Breast epithelium (tissue), 4 donors: Measurements from ENCODE around the gene USHBP1. TPM values are rescaled to one million over a fixed set of nuclear protein-coding genes. Genes with fewer than 3 reads are reported as not detected.

Experiments
- DNase-seq, 2 donors: peaks; one replicate each; pipeline ENCODE4 v3.0.0-alpha.2; 2019; ENCODE audit warnings: low spot score in 2 of 2
- H3K27ac ChIP-seq, 2 donors: fragments of 200-600 bp; sonication (generic) in 1 of 2; one replicate each; pipeline ENCODE4 v1.5.1; 2016 to 2019; ENCODE audit warnings: mild to moderate bottlenecking in 1 of 2
- H3K27me3 ChIP-seq, 2 donors: fragments of 200-600 bp; sonication (generic) in 1 of 2; one replicate each; pipeline versions ENCODE4 v1.5.1 to v1.6.0; 2017 to 2019; ENCODE audit warnings: control low read depth in 1 of 2, mild to moderate bottlenecking in 1 of 2
- H3K36me3 ChIP-seq: fragments of 200-600 bp; one replicate; pipeline ENCODE4 v1.5.1; 2019
- H3K4me1 ChIP-seq, 2 donors: fragments of 200-600 bp; sonication (generic); one replicate each; pipeline ENCODE4 v1.5.1; 2016 to 2019; ENCODE audit warnings: control low read depth in 1 of 2
- H3K4me3 ChIP-seq, 3 donors: fragments of 200-600 bp; sonication (generic); 1 replicate in 2 of 3; 2 replicates in 1 of 3; pipeline ENCODE4 v1.5.1; 2016 to 2019; ENCODE audit warnings: mild to moderate bottlenecking in 3 of 3, moderate library complexity in 2 of 3
- H3K9me3 ChIP-seq, 2 donors: fragments of 200-600 bp; sonication (generic) in 1 of 2; one replicate each; pipeline ENCODE4 v1.5.1; 2016 to 2019; ENCODE audit warnings: control low read depth in 1 of 2
- POLR2A ChIP-seq: fragments of 450-650 bp; IDR thresholded peaks from one replicate; pipeline ENCODE4 v1.6.1; 2016; ENCODE audit warnings: antibody characterized with exemption, mild to moderate bottlenecking, moderate library complexity
- POLR2AphosphoS5 ChIP-seq, 3 donors: sonication (generic); formaldehyde crosslinking; IDR thresholded peaks; one replicate each; pipeline ENCODE4 v1.6.1; 2017; ENCODE audit warnings: antibody characterized with exemption in 3 of 3
- intact Hi-C: fragments of 100-400 bp; cut with DNase I; formaldehyde crosslinking; loops from one replicate; pipeline ENCODE4 v1.15.1; 2023; ENCODE audit warnings: low total_unique reads
- total RNA-seq, 3 donors: library from RNA; depleted of rRNA; stranded (reverse); fragments of >200 nt; gene quantifications; one replicate each; pipeline ENCODE4 v1.1.0, GENCODE V29; 2016
- TF ChIP-seq, protein P1 (sequence below), 3 donors: fragments of 450-650 bp; IDR thresholded peaks; one replicate each; pipeline ENCODE4 v1.5.1; 2016 to 2017; ENCODE audit warnings: antibody characterized with exemption in 3 of 3, mild to moderate bottlenecking in 3 of 3, moderate library complexity in 3 of 3

Gene USHBP1
- total RNA-seq, 3 donors from 2014 or later = 5.8 to 8.8 (median 7.0) TPM

DNA sequence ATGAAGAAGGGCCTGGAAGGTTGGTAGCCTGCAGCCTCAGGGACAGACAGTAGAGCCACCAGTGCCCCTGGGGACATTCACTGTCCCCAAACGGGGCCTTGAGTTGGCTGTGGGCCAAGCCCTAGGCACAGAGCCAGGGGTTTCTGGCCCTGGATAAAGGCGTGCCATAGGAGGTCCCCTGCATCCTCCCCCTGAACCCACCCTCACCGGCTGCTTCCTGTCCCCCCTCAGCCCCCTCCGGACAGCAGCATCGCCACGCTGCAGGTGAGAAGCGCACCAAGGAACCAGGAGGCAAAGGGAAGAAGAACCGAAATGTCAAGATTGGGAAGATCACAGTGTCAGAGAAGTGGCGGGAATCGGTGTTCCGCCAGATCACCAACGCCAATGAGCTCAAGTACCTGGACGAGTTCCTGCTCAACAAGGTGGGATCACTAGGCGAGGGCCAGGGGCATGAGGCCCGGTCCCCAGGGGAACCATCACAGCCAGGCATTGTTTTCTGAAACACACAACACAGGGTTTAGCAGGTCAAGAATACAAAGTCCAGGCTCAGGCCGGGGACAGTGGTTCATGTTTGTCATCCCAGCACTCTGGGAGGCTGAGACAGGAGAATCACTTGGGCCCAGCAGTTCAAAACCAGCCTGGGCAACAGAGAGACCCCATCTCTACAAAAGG is 64.0 kb downstream of the USHBP1 start:
- Histone ChIP-seq H3K4me1 (no peaks in the 10 kb centered on the region), H3K36me3 (peaks cover 2% of the 10 kb centered on the region), H3K9me3 (no peaks in the 10 kb centered on the region), H3K27ac (no peak overlapping the region), H3K4me3 (no peak overlapping the region), H3K27me3 (no peaks in the 10 kb centered on the region)
- intact Hi-C loops = no loop called here
- DNase-seq = no peak
- TF ChIP-seq, protein P1, sequence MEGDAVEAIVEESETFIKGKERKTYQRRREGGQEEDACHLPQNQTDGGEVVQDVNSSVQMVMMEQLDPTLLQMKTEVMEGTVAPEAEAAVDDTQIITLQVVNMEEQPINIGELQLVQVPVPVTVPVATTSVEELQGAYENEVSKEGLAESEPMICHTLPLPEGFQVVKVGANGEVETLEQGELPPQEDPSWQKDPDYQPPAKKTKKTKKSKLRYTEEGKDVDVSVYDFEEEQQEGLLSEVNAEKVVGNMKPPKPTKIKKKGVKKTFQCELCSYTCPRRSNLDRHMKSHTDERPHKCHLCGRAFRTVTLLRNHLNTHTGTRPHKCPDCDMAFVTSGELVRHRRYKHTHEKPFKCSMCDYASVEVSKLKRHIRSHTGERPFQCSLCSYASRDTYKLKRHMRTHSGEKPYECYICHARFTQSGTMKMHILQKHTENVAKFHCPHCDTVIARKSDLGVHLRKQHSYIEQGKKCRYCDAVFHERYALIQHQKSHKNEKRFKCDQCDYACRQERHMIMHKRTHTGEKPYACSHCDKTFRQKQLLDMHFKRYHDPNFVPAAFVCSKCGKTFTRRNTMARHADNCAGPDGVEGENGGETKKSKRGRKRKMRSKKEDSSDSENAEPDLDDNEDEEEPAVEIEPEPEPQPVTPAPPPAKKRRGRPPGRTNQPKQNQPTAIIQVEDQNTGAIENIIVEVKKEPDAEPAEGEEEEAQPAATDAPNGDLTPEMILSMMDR (IDR thresholded peaks at IDR 0.05) = no peak
- TF ChIP-seq POLR2AphosphoS5 (IDR thresholded peaks at IDR 0.05) = no peak
- no peak for TF ChIP-seq POLR2A

Other genes with a start within 250 kb of the USHBP1 start
- 10 to 100 TPM in 2 of 3 donors, 1 to 10 TPM in 1; 9.5 to 24.0 (median 20.2) TPM for gene CPAMD8, start 237.9 kb downstream of the USHBP1 start, total RNA-seq
- gene HAUS8, start 189.3 kb downstream of the USHBP1 start, total RNA-seq = 1 to 10 TPM; 5.6 to 6.7 (median 5.8) TPM
- gene MYO9B, start 189.0 kb downstream of the USHBP1 start, total RNA-seq = 10 to 100 TPM; 76.0 to 79.5 (median 77.4) TPM
- gene USE1, start 49.4 kb downstream of the USHBP1 start, total RNA-seq = 10 to 100 TPM; 15.5 to 29.0 (median 27.5) TPM
- gene OCEL1, start 38.5 kb downstream of the USHBP1 start, total RNA-seq = 10 to 100 TPM in 1 of 3 donors, 1 to 10 TPM in 2; 8.8 to 13.8 (median 9.4) TPM
- 10 to 100 TPM; 23.2 to 52.4 (median 34.7) TPM for gene NR2F6, start 18.8 kb downstream of the USHBP1 start, total RNA-seq
- 10 to 100 TPM; 48.5 to 65.6 (median 54.1) TPM for gene BABAM1, start 2.7 kb upstream of the USHBP1 start, total RNA-seq
- gene ANKLE1, start 17.2 kb upstream of the USHBP1 start, total RNA-seq = 1 to 10 TPM in 2 of 3 donors, under 1 TPM in 1; 0.96 to 1.6 (median 1.0) TPM
- gene ABHD8, start 38.7 kb upstream of the USHBP1 start, total RNA-seq = 10 to 100 TPM in 2 of 3 donors, 1 to 10 TPM in 1; 6.7 to 14.4 (median 11.0) TPM
- 100 to 1,000 TPM in 1 of 3 donors, 10 to 100 TPM in 2; 88.5 to 139 (median 98.0) TPM for gene MRPL34, start 41.1 kb upstream of the USHBP1 start, total RNA-seq
- gene DDA1, start 44.8 kb upstream of the USHBP1 start, total RNA-seq = 10 to 100 TPM in 2 of 3 donors, 1 to 10 TPM in 1; 9.2 to 18.7 (median 11.1) TPM
- 1 to 10 TPM; 5.1 to 7.2 (median 5.9) TPM for gene ANO8, start 70.1 kb upstream of the USHBP1 start, total RNA-seq
- gene GTPBP3, start 72.8 kb upstream of the USHBP1 start, total RNA-seq = 10 to 100 TPM; 15.5 to 22.6 (median 17.7) TPM
- gene PLVAP, start 112.6 kb upstream of the USHBP1 start, total RNA-seq = 10 to 100 TPM; 19.9 to 68.8 (median 51.2) TPM
- under 1 TPM in 2 of 3 donors, not detected in 1; 0.64 to 0.66 TPM for gene CCDC194, start 129.5 kb upstream of the USHBP1 start, total RNA-seq
- gene BST2, start 140.9 kb upstream of the USHBP1 start, total RNA-seq = 100 to 1,000 TPM in 2 of 3 donors, 10 to 100 TPM in 1; 90.1 to 131 (median 127) TPM
- gene MVB12A, start 155.3 kb upstream of the USHBP1 start, total RNA-seq = 10 to 100 TPM; 51.5 to 76.4 (median 74.1) TPM
- gene TMEM221, start 183.9 kb upstream of the USHBP1 start, total RNA-seq = under 1 TPM; 0.33 to 0.73 (median 0.64) TPM
- under 1 TPM in 1 of 3 donors, not detected in 2; 0.64 TPM for gene NXNL1, start 196.2 kb upstream of the USHBP1 start, total RNA-seq
- gene SLC27A1, start 205.8 kb upstream of the USHBP1 start, total RNA-seq = 10 to 100 TPM; 32.4 to 35.4 (median 34.8) TPM
- gene PGLS, start 246.9 kb upstream of the USHBP1 start, total RNA-seq = 10 to 100 TPM; 62.2 to 89.8 (median 72.4) TPM